Adipocyte (in vitro differentiated cells): ENCODE data around the gene MOK.

Source experiments
- DNase-seq: peaks from one replicate; pipeline ENCODE4 v3.0.0-alpha.2; 2015; ENCODE audit warnings: low read depth
- H3K27me3 ChIP-seq: replicated peaks from 2 replicates; pipeline ENCODE4 v1.7.0; 2013; ENCODE audit warnings: mild to moderate bottlenecking, low read length, moderate library complexity; ENCODE audit not compliant: control insufficient read depth, insufficient read depth
- H3K36me3 ChIP-seq: 2 replicates; pipeline ENCODE4 v1.7.0; 2013; ENCODE audit warnings: low read length, mild to moderate bottlenecking, moderate library complexity; ENCODE audit not compliant: control insufficient read depth, insufficient read depth, severe bottlenecking
- H3K4me1 ChIP-seq: 2 replicates; pipeline ENCODE4 v1.7.0; 2013; ENCODE audit warnings: mild to moderate bottlenecking, low read length, moderate library complexity; ENCODE audit not compliant: control insufficient read depth, insufficient read depth
- H3K4me3 ChIP-seq: 2 replicates; pipeline ENCODE4 v1.7.0; 2013; ENCODE audit warnings: mild to moderate bottlenecking, low read length, moderate library complexity
- H3K9ac ChIP-seq: 2 replicates; pipeline ENCODE4 v1.7.0; 2013; ENCODE audit warnings: mild to moderate bottlenecking, low read length, moderate library complexity
- H3K9me3 ChIP-seq: 2 replicates; pipeline ENCODE4 v1.7.0; 2013; ENCODE audit warnings: mild to moderate bottlenecking, low read length, moderate library complexity; ENCODE audit not compliant: control insufficient read depth

Gene MOK

DNA sequence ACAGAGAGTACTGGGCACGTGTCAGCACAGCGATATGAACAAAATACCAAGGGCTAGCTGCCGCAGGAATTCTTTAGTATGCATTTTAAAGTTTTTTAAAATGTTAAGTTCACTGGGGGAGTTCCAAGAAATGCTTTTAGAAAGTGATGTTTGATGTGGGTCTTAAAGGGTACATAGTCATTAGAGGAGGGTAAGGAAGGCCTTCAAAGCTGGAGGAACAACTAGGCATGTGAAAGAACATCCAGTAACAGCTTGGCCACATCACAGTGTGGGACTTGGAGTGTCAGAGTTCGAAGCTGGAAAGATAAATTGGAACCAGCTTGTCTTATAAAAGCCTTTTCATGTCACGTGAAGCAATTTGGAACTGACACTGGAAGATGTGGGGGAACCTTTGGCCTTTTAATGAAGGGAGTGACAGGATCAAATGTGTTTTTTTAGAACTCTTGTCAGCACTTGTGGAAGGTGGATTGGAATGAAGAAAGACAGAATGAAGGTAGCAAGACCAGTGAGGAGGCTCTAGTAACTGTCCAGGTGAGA lies 107.6 kb downstream of the MOK start:
- DNase-seq: peak; percentile 32
- peaks cover 38% of the 10 kb centered on the region for H3K36me3 ChIP-seq
- H3K4me3 ChIP-seq: no peak overlapping the region
- peaks cover 32% of the 10 kb centered on the region for H3K4me1 ChIP-seq
- H3K9ac ChIP-seq: no peak overlapping the region
- H3K27me3 ChIP-seq: no peaks in the 10 kb centered on the region
- no peaks in the 10 kb centered on the region for H3K9me3 ChIP-seq

DNA sequence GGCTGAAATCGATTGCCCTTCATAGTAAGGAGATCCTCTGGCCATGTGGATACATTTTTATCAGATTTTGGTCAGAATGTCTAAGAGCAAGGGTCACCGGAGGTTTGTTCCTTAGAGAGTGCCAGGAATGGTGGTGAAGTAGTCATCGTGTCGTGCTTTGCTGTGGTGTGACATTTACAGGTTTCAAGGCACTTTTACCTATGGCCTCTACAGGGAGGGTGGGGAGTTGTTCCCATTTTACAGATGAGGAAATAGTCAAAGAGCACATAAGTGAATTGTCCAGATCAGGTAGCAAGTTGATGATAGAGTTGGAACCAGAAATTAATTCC lies 108.1 kb downstream of the MOK start:
- Histone ChIP-seq H3K36me3 (peaks cover 37% of the 10 kb centered on the region), H3K9me3 (no peaks in the 10 kb centered on the region), H3K4me1 (peaks cover 32% of the 10 kb centered on the region), H3K4me3 (no peak overlapping the region), H3K27me3 (no peaks in the 10 kb centered on the region), H3K9ac (no peak overlapping the region)
- DNase-seq: no peak

DNA sequence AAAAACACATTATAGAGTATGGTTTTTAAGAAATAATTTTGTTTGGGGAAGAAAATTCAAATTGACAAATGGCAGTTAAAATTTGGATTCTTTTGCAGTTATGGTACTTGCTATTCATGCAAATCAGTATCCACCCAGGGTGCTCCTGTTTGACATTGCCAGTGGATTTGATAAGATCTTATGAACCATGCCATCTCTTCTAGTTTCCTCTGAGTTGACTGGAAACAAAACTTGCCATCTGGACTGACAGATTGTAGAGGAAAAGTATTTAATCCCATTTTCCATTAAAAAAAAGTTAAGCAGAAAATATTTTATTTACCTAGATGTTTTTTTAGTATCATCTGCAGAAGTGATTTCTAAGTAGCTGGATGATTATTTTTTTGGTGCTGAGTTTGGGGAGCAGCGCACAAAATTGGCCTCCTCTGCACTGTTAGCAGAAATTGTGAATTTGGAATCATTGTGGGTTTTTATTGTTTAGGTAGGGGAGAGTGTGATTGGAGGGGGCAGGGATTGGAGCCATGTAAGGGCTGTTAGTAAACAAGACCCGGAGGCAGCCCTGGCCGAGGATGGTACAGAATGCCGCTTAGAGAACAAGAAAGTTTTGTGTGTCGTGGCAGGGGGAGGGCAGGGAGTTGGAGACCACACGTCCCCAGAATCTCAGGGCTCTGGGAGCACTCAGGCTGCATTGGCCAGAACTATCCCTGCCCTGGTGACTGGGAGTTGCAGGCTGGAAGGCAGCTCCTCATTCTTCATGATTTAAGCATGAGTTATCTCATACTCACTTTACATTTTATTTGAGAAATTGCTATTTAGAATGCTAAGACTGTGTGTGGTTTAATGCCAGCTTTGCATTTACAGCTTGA lies 108.7 kb downstream of the MOK start:
- H3K9me3 ChIP-seq: no peaks in the 10 kb centered on the region
- H3K4me1 ChIP-seq: peaks cover 32% of the 10 kb centered on the region
- H3K4me3 ChIP-seq: no peak overlapping the region
- H3K27me3 ChIP-seq: no peaks in the 10 kb centered on the region
- H3K9ac ChIP-seq: no peak overlapping the region
- H3K36me3 ChIP-seq: peaks cover 31% of the 10 kb centered on the region
- DNase-seq: peak; percentile 17

DNA sequence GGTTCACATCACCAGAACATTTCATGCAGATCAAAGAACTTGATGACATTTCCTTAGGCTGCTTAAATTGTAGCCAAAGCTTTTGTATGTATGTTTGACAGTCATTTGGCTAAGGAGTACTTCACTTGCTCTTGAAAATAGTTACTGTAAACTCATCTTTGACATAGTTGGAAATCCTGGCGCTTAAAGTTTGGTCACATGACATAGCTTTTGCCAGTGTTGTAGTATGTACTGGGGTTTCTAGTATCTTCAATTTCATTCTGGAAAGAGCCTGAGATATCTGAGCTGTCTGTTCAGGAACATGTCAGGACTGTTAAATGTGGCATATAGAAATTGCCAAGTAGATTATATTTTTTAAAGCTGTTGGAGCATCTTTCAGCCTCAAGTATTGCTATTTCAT lies 109.5 kb downstream of the MOK start:
- H3K27me3 ChIP-seq: no peaks in the 10 kb centered on the region
- DNase-seq: no peak
- H3K36me3 ChIP-seq: peaks cover 24% of the 10 kb centered on the region
- H3K4me3 ChIP-seq: no peak overlapping the region
- H3K9ac ChIP-seq: no peak overlapping the region
- no peaks in the 10 kb centered on the region for H3K9me3 ChIP-seq
- H3K4me1 ChIP-seq: peaks cover 32% of the 10 kb centered on the region

DNA sequence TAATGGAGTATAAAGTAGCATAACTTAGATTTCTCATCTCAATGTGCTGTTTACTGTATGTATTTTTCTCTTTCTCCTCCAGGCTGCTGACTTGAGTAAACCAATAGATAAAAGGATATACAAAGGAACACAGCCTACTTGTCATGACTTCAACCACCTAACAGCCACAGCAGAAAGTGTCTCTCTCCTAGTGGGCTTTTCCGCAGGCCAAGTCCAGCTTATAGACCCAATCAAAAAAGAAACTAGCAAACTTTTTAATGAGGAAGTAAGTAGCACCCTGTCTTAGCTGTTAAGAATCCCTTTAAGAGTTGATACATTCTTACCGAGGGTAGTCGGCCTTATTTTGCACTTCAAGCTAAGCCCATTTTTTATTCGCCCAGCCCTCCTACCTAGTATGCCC lies 110.1 kb downstream of the MOK start:
- peaks cover 23% of the 10 kb centered on the region for H3K36me3 ChIP-seq
- no peaks in the 10 kb centered on the region for H3K27me3 ChIP-seq
- H3K9me3 ChIP-seq: no peaks in the 10 kb centered on the region
- H3K9ac ChIP-seq: no peak overlapping the region
- peaks cover 32% of the 10 kb centered on the region for H3K4me1 ChIP-seq
- no peak overlapping the region for H3K4me3 ChIP-seq
- DNase-seq: no peak

DNA sequence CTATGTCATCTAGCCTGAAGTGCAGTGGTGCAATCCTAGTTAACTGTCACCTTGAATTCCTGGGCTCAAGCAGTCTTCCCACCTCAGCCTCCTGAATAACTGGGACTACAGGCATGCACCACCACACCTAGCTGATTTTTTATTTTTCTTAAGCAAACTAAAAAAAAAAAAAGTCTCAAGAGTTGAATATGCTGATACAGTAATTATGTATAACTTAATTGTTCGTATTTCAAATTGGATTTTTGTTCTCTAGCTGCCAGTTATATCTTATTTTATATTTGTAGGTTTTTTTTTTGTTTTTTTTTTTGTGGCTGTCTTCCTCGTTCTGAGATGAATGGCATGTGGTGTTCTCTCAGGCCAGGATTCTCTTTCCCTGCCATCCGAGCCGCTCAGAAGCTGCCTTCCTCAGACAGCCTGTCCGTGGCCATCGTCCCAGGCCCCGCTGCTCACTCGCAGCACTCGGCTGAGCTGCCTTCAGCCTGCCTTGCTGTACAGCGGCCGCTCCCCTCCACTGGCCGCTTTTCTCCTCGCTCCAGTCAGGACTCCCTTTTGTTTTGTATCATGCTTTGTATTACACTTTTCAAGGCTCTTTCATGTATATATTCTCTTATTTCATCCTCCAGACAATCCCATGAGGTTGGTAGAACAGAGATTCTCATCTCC lies 112.0 kb downstream of the MOK start:
- Histone ChIP-seq H3K36me3 (peaks cover 7% of the 10 kb centered on the region), H3K4me1 (peaks cover 39% of the 10 kb centered on the region), H3K9ac (no peak overlapping the region), H3K4me3 (no peak overlapping the region), H3K27me3 (no peaks in the 10 kb centered on the region), H3K9me3 (no peaks in the 10 kb centered on the region)
- DNase-seq: no peak

DNA sequence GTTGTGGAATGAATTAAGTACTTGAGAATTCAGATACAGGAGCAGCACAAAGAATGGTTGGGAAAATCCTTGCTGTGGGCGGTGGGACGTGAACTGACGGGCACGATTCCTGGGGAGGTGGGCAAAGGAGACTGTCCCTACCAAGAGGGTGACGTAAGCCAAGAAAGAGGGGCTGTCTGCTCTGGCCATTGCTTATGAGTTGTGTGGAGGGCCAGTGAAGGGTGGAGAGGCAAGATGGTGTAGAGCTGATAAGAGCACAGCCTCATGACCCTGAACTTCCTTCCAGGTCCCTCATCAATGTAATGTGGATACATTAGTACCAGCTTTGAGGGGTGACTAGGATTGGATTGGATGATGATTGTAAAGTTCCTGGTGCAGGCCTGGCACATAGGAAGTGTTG lies 115.1 kb downstream of the MOK start:
- Histone ChIP-seq H3K4me3 (no peak overlapping the region), H3K36me3 (peaks cover under 1% of the 10 kb centered on the region), H3K4me1 (peaks cover 32% of the 10 kb centered on the region), H3K9ac (no peak overlapping the region), H3K27me3 (no peaks in the 10 kb centered on the region), H3K9me3 (no peaks in the 10 kb centered on the region)
- DNase-seq: no peak

DNA sequence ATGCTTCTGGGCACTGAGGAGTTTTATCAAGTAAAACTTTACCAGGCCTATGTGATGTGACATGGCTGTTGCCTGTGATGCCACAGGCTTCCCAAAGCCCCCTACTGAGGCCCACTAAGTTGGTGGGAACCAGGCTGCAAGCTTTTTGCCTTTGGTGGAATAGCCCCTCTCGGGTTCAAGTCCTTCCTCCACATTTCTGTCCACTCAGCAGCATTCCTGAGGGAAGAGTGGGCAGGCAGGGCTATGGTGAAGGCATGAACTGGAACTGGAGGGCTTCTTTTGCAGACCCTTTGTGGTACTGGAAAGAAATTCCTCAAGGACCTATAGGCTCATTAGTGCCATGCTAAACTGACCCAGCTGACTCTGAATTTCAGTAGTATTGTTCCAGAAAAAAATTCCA lies 116.8 kb downstream of the MOK start:
- Histone ChIP-seq H3K27me3 (no peaks in the 10 kb centered on the region), H3K36me3 (no peaks in the 10 kb centered on the region), H3K9me3 (no peaks in the 10 kb centered on the region), H3K4me1 (peaks cover 34% of the 10 kb centered on the region), H3K9ac (peak overlapping the region; percentile 80), H3K4me3 (no peak overlapping the region)
- no peak for DNase-seq

DNA sequence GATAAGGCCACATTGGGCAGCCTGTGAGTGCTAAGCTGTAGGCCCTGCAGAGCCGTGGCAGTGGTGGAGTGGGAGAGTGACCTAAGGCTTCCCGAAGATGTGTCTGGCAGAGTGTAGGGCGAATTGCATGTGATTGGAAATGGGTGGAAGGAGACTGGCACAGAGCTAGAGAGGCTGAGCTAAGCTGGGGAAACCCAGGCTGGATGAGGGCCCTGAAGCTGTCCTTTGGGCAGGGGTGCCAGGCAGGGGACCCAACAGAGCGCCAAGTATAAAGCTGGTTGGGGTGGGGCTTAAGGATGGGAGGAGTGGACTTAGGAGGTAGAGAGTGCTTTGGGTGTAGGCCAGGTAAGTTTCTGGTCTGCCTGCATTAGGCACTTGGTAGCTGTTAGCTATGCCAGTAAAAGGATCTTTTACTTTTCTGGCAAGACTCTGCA lies 117.4 kb downstream of the MOK start:
- H3K4me3 ChIP-seq: peak overlapping the region; percentile 63
- peak; percentile 35 for DNase-seq
- peak overlapping the region; percentile 80 for H3K9ac ChIP-seq
- H3K9me3 ChIP-seq: no peaks in the 10 kb centered on the region
- H3K4me1 ChIP-seq: peaks cover 40% of the 10 kb centered on the region
- no peaks in the 10 kb centered on the region for H3K36me3 ChIP-seq
- H3K27me3 ChIP-seq: no peaks in the 10 kb centered on the region

DNA sequence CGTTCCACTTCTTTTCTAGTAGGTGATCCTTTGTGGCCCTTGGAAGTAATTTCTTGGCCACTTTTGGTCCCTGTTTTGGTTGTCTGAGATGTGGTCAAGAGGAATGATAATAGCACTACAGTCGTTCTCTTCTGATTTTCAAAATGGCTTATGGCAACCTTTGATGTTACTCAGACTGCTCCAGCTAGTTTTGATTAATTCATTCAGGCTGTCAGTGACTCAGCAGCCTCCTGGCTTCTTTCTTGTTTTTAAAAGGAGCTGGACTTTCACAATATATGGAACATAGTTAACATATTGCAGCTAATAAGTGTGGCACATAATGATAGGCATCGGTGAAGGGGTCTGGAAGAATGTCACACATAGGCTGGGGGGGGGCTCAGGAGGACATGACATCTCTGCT lies 117.9 kb downstream of the MOK start:
- DNase-seq: peak; percentile 94
- Histone ChIP-seq H3K27me3 (no peaks in the 10 kb centered on the region), H3K4me3 (peak overlapping the region; percentile 63), H3K4me1 (peaks cover 46% of the 10 kb centered on the region), H3K9ac (peak overlapping the region; percentile 80), H3K36me3 (no peaks in the 10 kb centered on the region), H3K9me3 (no peaks in the 10 kb centered on the region)

DNA sequence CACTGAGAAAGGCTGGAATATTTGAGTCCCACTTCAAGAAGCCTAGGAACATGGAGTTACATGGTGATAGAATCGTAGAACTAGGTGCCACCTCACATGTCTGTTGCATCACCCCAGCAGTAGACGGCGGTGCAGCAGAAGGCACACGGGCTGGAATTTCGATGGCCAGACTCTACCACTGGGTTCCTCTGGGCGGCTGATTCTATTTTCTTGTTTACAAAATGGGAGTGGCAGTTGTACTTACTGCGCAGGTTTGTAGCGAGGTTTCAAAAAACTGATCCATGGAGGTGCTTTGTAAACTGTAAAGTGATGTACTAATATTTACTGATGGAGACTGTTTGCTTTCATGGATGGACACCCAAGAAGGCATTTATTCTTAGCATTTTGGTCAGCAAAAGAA lies 119.6 kb downstream of the MOK start:
- DNase-seq: no peak
- Histone ChIP-seq H3K27me3 (no peaks in the 10 kb centered on the region), H3K9me3 (no peaks in the 10 kb centered on the region), H3K4me1 (peaks cover 55% of the 10 kb centered on the region), H3K36me3 (no peaks in the 10 kb centered on the region), H3K9ac (no peak overlapping the region), H3K4me3 (no peak overlapping the region)
